ENCODE measurements around the gene ALG12.

Gene ALG12

GRCh38 chr22:49892226-49892899 is 25.9 kb downstream of the ALG12 start:
- TF ChIP-seq CTCF (IDR thresholded peaks at IDR 0.05; ENCODE audit: insufficient read depth, low read depth, low read length, missing control alignments) = no peak
- no peak for DNase-seq (ENCODE audit: low read depth)
- H3K4me3 ChIP-seq (ENCODE audit: low read length) = no peak overlapping the region

GRCh38 chr22:49889071-49889470 is 29.2 kb downstream of the ALG12 start:
- DNase-seq (ENCODE audit: low read depth) = no peak
- TF ChIP-seq CTCF (IDR thresholded peaks at IDR 0.05; ENCODE audit: insufficient read depth, low read depth, low read length, missing control alignments) = no peak
- H3K4me3 ChIP-seq (ENCODE audit: low read length) = no peak overlapping the region

- no peak for TF ChIP-seq CTCF (IDR thresholded peaks at IDR 0.05; ENCODE audit: insufficient read depth, low read depth, low read length, missing control alignments)
- H3K4me3 ChIP-seq (ENCODE audit: low read length) = no peak overlapping the region
- no peak for DNase-seq (ENCODE audit: low read depth)
Measured at GRCh38 chr22:49887702-49888101, 30.5 kb downstream of the ALG12 start.

DNA sequence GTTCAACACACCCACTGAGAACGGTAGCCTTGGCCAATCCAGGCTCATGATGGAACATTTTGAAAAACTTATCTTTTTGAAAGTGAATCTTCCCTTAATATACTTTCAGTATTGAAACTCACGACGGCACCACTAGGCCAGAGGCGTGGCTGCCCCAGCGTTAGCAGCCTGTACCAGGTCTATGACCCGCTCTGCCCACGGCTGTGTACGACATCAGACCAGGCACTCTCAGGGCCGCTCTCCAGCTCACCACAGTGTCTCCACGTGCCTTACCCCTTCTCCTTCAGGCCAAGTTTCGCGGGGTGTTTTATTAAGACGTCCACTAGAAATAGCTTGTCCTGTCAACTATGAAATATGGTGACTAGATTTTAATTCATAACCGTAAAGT is 31.2 kb downstream of the ALG12 start:
- TF ChIP-seq CTCF (IDR thresholded peaks at IDR 0.05; ENCODE audit: insufficient read depth, low read depth, low read length, missing control alignments) = no peak
- H3K4me3 ChIP-seq (ENCODE audit: low read length) = no peak overlapping the region
- DNase-seq (ENCODE audit: low read depth) = no peak

DNA sequence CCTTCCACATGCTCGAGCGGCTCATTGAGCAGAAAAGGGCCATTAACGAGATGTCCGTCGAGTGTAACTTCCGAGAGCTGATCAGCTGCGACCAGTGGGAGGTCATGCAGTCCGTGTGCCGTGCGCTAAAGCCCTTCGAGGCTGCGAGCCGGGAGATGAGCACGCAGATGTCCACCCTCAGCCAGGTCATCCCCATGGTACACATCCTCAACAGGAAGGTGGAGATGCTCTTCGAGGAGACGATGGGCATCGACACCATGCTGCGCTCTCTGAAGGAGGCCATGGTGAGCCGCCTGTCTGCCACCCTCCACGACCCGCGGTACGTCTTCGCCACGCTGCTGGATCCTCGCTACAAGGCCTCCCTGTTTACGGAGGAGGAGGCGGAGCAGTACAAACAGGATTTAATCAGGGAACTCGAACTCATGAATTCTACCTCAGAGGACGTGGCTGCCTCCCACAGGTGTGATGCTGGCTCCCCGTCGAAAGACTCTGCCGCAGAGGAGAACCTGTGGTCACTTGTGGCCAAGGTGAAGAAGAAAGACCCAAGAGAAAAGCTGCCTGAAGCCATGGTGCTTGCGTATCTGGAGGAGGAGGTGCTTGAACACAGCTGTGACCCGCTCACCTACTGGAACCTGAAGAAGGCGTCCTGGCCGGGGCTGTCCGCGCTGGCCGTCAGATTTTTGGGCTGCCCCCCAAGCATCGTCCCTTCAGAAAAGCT is 31.7 kb downstream of the ALG12 start:
- no peak overlapping the region for H3K4me3 ChIP-seq (ENCODE audit: low read length)
- TF ChIP-seq CTCF (IDR thresholded peaks at IDR 0.05; ENCODE audit: insufficient read depth, low read depth, low read length, missing control alignments) = no peak

DNA sequence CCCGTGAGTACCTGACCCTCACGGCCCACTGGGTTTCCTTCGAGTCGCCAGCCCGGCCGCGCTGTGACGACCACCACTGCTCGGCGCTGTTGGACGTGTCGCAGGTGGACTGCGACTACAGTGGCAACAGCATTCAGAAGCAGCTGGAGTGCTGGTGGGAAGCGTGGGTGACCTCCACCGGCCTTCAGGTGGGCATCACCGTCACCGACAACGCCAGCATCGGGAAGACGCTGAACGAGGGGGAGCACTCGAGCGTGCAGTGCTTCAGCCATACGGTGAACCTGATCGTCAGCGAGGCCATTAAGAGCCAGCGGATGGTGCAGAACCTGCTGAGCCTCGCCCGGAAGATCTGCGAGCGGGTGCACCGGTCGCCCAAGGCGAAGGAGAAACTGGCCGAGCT is 32.4 kb downstream of the ALG12 start:
- DNase-seq (ENCODE audit: low read depth) = no peak
- no peak overlapping the region for H3K4me3 ChIP-seq (ENCODE audit: low read length)
- no peak for TF ChIP-seq CTCF (IDR thresholded peaks at IDR 0.05; ENCODE audit: insufficient read depth, low read depth, low read length, missing control alignments)

More for the DNA sequence above, 31.7 kb downstream of the ALG12 start:
- no peak for DNase-seq (ENCODE audit: low read depth)
